HEK293 (cell line): ENCODE results near the gene CST9.

Source experiments
- ZNF16 ChIP-seq: fragments of 450-650 bp; formaldehyde crosslinking; IDR thresholded peaks from 2 replicates; pipeline ENCODE4 v1.5.1; 2016; ENCODE audit warnings: low read depth, missing biosample characterization, missing genetic modification characterization
- TF ChIP-seq, protein P1 (sequence below): fragments of 450-650 bp; formaldehyde crosslinking; IDR thresholded peaks from 2 replicates; pipeline ENCODE4 v1.5.1; 2016; ENCODE audit warnings: missing biosample characterization, missing genetic modification characterization, borderline replicate concordance

DNA sequence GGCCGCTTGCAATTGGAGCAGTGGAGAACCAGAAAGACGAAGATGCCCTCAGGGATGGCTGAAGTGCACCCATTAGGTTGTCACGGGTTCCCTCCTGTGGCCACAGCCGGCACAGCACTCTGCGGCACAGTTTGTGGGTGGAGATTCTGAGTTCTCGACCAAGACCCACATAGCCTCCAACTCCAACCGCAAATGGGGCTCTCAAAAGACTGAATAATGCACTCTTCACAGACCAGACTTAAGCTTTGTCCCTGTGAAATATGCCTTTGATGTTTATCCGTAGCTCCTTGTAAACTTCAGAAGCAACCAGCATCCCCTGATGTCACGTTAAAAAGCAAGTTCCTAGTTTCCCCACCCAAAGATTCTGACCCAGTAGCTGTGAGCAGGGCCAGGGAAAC lies 934 bp upstream of the CST9 start:
- TF ChIP-seq, protein P1, sequence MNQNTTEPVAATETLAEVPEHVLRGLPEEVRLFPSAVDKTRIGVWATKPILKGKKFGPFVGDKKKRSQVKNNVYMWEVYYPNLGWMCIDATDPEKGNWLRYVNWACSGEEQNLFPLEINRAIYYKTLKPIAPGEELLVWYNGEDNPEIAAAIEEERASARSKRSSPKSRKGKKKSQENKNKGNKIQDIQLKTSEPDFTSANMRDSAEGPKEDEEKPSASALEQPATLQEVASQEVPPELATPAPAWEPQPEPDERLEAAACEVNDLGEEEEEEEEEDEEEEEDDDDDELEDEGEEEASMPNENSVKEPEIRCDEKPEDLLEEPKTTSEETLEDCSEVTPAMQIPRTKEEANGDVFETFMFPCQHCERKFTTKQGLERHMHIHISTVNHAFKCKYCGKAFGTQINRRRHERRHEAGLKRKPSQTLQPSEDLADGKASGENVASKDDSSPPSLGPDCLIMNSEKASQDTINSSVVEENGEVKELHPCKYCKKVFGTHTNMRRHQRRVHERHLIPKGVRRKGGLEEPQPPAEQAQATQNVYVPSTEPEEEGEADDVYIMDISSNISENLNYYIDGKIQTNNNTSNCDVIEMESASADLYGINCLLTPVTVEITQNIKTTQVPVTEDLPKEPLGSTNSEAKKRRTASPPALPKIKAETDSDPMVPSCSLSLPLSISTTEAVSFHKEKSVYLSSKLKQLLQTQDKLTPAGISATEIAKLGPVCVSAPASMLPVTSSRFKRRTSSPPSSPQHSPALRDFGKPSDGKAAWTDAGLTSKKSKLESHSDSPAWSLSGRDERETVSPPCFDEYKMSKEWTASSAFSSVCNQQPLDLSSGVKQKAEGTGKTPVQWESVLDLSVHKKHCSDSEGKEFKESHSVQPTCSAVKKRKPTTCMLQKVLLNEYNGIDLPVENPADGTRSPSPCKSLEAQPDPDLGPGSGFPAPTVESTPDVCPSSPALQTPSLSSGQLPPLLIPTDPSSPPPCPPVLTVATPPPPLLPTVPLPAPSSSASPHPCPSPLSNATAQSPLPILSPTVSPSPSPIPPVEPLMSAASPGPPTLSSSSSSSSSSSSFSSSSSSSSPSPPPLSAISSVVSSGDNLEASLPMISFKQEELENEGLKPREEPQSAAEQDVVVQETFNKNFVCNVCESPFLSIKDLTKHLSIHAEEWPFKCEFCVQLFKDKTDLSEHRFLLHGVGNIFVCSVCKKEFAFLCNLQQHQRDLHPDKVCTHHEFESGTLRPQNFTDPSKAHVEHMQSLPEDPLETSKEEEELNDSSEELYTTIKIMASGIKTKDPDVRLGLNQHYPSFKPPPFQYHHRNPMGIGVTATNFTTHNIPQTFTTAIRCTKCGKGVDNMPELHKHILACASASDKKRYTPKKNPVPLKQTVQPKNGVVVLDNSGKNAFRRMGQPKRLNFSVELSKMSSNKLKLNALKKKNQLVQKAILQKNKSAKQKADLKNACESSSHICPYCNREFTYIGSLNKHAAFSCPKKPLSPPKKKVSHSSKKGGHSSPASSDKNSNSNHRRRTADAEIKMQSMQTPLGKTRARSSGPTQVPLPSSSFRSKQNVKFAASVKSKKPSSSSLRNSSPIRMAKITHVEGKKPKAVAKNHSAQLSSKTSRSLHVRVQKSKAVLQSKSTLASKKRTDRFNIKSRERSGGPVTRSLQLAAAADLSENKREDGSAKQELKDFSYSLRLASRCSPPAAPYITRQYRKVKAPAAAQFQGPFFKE (tag by site-specific recombination), result no peak
- no peak for TF ChIP-seq ZNF16 (tag by site-specific recombination)
